ENCODE results near the gene RASSF7. TPM values are rescaled to one million over a fixed set of nuclear protein-coding genes. Genes with fewer than 3 reads are reported as not detected.

Gene RASSF7
- total RNA-seq, 1 experiment from 2014 or later: 24.9 TPM

DNA sequence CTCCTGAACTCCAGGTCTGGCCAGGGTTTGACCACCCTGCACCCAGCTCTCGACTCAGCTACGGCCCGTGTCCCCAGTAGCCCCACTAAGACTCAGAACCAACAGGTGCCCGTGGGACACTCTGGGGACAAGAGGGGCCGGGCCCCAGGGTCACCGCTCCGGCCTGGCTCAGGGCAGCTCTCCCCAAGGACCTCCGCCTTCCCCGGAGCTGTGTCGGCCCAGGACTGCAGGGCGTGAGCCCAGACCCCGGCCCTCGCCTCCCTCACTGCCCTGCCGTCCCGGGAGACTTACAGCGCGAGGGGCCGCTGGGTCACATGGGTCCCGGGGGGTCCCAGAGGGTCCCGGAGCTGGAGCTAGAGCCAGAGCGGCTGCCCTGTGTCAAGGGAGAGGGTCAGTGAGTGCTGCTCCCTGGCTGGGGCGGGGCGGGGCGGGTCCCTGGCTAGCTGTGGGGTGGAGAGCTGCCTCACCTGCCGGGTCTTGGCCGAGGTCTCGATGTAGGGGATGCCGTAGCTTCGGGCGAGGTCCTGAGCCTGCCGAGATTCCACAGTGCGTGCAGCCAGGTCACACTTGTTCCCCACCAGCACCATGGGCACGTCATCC is 27.7 kb upstream of the RASSF7 start:
- DNase-seq (ENCODE audit: low spot score): no peak

DNA sequence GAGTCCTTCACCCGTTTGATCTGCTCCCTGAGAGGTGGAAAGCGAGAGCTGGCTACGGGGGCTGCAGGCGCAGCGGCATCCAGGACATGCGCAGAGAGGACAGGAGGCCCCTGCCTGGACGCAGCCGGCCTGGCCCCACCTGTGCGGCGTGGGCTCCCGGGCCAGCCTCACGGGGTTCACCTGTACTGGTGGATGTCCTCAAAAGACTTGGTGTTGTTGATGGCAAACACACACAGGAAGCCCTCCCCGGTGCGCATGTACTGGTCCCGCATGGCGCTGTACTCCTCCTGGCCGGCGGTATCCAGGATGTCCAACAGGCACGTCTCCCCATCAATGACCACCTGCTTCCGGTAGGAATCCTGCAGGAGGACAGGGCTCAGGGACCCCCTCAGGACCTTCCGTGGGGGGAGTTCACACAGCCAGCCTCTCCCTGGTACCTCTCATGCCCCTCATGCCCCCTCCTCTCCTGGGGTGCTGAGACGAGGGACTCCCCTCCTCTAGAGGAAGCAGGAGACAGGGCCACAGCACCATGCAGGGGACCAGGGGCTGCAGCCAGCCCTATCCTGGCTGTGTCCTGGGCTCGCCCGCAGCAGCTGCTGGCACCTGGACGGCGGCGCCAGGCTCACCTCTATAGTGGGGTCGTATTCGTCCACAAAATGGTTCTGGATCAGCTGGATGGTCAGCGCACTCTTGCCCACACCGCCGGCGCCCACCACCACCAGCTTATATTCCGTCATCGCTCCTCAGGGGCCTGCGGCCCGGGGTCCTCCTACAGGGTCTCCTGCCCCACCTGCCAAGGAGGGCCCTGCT is 27.0 kb upstream of the RASSF7 start:
- no peak for DNase-seq (ENCODE audit: low spot score)

DNA sequence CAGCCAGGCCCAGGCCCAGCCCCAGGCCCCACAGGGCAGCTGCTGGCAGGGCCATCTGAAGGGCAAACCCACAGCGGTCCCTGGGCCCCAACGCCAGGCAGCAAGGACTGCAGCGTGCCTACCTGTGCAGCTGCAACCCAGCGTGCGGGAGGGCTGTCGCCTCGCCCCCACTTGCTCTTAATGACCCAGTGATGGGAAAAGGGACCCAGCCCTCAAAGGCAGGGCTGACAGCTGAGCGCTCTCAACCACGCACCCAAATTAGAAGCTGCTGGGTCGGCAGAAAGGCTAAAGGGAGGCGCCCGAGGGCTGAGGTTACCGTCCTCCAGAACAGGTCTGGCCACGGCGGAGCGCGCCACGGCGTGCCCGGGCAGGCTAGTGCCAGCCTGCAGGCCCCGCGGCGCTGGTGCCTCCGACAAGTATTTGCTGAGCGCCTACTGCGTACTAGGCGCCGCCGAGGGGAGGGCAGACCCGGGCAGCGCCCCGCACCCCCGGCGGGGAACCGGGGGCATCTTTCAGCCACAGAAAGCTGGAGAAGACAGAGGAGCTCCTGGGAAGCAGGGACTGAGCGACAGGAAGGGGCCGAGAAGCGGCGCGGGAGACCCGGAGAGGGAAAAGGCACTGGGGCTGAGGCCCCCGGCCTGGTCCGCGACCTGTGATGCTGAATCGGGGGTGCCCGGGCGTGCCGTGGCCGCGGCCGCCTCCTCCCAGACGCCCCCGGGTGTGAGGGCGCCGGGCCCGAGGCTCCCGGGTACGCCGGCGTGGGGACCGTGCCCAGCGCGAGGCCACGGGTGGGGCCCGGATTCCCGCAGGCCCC is 26.2 kb upstream of the RASSF7 start:
- DNase-seq (ENCODE audit: low spot score): no peak

DNA sequence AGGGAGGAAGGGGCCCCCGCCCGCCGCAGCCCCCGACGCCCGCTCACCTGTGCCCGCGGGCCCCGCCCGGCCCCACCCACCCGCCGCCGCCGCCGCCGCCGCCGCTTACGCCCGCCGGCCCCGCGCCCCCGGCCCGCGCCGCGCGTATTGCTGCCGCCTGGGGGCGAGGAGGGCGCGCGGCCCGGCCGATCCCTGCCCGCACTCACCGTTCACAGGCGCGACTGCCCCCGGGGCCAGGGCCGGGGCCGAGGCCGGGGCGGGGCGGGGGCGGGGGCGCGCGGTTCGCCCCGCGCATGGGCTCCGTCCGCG is 25.6 kb upstream of the RASSF7 start:
- no peak for DNase-seq (ENCODE audit: low spot score)

DNA sequence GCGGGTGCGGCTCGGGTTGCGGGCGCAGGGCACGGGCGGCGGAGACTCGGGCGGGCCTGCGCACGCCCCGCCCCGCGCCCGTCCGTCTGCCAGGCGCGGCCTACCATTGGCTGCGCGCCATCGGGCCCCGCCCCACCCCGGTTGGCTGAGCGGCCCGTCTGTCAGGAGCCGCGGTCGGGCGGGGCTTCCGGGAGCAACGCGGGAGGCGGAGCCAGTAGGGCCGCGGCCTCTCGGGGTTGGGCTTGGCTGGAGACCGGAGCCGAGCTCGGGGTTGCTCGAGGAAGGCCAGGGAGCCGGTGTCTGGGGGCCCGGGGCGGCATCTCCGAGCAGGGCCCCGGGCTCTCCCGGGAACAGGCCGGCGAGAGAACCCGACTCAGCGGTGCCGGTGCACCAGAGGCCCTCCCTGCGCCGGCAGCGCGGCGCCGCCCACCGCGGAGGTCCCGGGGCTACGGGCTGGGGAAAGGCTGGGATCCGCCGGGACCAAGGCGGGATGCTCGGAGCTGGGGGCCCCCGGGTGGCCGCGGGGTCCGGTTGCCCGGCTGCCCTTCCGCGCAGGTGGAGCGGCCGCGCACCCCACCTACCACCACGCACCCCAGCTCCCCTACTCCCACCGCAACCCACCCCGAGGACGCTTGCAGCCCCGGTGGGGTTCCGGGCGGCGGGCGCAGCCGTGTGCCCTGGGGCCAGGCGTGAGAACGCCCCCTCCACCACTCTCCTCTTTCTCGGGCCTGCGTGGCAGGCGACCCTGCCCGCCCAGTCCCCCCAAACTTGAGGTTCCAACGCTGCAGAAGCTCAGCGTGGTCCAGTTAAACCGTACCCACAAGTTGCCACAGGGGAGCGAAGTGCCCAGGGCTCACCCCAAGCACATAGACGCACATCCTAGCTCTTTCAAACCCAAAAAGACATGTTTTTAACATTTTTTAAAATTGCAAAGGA is 25.0 kb upstream of the RASSF7 start, which contains the start of gene HRAS:
Gene HRAS, minus strand, starts transcription at position 58 of the 936 bp plus-strand sequence.
- peak; percentile 73 for DNase-seq (ENCODE audit: low spot score)

DNA sequence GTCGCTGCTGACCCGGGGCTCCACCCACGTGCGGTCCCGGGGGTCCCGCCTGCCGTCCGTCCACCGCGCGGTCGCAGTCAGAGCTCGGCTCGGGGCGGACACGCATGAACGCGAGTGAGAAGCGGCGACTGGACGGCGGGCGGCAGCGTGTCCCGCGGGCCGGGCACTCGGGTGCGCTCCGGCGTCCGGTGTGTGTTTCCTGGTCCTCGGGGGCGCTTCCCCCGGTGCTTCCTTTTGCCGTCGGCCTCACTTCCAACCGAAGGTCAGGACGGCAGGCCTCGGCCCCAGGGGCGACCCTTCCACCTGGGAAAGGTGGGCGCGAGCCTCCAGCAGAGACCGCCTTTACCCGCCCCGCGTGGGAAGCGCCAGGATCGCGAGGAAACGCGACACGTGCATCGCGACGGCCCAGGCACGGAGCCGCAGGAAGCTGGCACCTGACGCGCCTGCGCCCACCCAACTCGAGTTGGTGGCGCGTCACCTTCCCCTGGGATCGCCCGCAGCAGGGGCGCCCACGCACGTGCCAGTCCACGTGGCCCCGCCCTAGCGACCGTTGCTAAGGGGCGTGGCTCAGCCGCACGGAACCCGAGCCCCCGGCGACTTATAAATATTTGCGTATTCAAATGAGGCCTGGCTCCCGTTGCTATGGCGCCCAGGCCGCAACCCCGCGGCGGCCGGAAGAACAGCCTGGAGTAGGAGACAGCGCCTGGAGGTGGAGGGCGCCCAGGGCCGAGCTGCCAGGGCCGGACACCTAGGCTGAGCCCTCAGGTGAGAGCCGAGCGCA is 23.7 kb upstream of the RASSF7 start, which contains the start of gene LRRC56:
Gene LRRC56, plus strand, starts transcription at position 687 of the 781 bp plus-strand sequence. CDS start 3,158 bp downstream, outside the sequence.
- DNase-seq (ENCODE audit: low spot score): no peak

DNA sequence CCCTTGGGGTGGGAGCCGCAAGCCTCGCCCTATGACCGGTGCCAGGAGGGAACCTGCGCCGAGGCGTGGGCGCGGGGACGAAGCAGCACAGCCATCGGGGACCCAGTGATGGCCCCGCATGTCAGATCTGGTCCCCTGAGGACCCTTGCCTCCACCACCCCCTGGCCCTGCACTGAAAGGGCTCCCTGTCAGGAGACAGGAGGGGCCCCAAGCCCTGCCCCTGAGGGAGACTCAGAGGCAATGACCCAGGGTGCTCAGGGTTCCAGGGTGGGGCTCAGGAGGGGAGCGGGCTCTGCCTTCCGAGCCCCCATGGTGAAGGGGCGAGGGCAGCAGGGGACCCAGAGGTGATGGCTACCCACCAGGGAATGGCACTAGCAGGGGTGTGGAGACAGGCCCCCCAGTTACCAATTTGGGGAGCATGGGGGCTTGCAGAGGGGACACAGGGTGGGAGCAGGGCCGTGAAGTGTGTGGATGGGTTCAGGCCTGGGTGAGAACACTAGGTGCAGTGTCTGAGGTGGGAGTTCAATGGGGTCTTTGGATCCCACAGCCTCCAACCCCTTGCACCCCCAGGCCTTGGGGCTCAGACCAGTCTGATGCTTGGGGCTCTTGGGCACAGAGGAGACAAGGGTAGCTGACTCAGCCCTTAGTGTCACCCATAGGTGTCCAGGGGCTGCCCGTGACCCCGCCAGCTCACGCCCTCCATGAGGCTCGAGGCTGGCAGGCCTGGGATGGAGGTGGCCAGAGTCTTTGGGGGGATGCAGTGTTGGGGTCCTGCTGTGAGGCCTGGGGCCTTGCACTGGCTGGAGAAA is 22.9 kb upstream of the RASSF7 start:
- DNase-seq (ENCODE audit: low spot score): no peak

DNA sequence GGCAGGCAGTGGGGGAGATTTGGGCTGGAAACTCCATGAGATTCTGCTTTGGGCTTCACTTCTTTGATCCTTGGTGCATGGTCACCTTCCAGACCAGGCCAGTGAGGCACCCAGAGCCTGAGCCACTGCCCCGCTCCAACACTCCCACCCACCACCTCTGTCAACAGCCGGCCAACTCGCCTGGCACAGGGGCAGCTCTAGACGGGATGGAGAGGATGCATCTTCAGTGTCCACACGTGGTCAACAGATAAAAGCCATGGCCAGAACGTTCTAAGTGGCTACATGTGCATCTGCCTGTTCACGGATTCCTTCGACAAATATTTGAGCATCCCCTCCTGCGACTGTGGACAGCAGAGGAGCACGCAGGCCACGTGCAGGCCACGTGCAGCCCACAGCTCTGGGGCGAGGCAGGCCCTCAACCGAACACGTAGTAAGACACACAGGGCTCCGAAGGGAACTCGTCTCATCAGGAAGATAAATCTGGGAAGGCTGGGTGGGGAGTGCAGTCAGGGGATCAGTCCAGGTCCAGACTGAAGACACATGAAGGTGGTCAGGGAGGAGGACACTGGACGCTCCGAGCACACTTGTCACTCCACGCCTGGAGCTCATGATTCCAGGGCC is 22.2 kb upstream of the RASSF7 start:
- DNase-seq (ENCODE audit: low spot score): no peak

DNA sequence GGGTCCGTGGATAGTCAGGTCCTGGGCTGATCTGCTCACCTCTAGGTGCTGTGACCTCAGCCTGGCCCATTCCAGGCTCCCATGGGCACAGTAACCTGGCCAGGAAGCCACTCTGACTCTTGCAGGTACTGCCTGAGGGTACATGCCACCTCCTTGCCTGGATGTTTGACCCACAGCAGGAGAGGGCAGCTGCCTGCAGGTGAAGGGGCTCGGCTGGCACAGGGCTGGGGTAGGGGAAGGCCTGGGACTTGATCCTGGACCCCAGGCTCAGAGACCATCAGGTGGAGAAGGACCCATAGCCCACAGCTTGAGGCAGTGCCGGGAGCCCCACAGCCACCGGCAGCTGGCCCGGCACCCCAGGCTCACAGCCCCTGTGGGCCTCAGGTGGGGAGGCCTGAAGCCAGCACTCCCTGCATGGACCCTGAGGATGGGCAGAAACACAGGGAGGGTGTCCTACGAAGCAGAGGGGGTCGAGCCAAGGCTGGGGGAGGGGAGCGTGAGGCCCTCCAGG is 20.7 kb upstream of the RASSF7 start:
- DNase-seq (ENCODE audit: low spot score): no peak

DNA sequence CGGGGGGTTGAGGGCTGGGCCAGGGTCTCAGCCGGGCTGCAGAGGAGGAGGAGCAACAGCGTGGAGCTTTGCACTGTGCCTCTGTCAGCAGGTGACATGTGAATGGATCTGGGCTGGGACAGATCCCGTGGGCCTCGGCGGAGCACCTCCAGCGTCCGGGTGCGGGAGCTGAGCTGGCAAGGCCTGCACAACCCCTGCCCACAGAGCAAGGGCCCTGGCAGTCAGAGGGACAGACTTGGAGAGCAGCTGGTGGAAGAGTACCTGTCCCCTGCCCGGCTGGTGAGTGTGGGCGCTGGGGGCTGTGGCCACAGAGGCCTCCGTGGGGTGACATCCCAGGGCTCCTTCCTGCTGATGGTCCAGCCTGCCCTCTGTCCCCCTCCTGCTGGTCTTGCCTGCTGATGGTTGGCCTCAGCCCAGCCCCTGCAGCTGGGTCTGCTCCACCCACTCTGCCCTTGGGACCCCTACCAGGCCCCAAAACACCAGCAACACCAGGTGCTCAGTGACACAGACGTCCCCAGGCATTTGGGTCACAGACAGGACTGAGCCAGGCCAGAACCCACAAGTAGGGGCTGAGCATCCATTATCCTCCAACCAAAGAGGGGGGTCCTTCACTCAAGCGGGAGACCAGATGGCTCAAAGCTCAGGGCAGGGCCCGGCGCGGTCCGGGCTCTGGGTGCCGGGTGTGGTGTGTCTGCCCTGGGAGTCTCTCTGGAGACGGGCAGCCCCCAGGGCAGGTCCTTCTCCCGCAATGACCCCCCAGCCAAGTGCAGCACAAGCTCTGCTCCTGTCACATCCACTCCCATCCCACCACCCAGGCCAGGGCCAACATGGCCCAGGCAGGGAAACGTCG is 20.0 kb upstream of the RASSF7 start:
- DNase-seq (ENCODE audit: low spot score): no peak

DNA sequence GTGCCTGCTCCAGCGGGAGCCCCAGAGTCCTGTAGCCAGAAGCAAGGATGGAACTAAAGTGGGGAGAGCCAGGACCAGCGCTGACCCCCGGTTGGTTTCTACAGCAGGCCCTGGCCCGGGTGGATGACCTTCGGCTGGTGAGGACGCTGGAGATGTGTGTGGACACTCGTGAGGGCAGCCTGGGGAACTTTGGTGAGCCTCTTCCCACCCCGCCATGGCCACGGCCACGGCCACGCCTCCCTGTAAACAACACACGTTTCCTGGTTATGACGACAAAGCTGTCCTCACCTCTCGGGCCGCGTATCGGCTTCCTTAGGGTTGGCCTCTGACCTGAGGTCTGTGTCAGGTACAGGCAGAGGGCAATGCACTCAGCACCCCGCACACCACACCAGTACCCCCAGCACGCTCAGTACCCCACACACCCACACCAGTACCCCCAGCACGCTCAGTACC is 19.3 kb upstream of the RASSF7 start:
- DNase-seq (ENCODE audit: low spot score): no peak

DNA sequence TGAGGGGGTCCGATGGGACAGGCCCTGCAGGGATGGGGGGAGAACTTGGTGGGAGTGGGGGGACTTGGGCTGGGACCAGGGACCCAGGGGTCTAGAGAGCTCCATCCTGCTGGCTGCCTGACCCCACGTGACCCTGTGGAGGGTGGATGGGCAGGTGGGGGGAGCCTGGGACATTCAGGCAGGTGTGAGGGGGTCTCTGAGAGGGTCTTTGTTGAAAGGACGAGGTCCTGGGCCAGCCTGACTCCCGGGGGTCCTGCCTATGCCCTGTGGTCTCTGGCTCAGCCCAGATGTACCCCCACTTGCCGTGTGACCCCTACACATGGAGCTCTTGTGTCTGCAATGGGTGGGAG is 16.0 kb upstream of the RASSF7 start:
- DNase-seq (ENCODE audit: low spot score): no peak

DNA sequence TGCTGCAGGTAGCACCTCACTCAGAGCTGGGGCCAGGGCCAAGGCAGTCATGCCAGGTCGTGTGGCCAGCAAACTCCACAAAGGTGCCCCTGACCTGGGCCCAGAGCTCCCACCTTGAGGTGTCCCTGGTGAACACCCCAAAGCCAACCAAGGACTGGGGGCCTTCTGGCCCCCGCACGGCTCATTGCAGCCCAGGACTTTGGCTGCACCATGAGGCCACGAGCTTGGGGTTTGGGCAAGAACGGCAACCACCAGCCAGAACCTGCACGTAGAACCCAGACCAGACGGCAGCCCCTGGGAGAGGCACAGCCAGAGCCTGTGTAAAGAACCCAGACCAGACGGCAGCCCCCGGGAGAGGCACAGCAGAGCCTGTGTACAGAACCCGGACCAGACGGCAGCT is 15.6 kb upstream of the RASSF7 start:
- DNase-seq (ENCODE audit: low spot score): no peak

DNA sequence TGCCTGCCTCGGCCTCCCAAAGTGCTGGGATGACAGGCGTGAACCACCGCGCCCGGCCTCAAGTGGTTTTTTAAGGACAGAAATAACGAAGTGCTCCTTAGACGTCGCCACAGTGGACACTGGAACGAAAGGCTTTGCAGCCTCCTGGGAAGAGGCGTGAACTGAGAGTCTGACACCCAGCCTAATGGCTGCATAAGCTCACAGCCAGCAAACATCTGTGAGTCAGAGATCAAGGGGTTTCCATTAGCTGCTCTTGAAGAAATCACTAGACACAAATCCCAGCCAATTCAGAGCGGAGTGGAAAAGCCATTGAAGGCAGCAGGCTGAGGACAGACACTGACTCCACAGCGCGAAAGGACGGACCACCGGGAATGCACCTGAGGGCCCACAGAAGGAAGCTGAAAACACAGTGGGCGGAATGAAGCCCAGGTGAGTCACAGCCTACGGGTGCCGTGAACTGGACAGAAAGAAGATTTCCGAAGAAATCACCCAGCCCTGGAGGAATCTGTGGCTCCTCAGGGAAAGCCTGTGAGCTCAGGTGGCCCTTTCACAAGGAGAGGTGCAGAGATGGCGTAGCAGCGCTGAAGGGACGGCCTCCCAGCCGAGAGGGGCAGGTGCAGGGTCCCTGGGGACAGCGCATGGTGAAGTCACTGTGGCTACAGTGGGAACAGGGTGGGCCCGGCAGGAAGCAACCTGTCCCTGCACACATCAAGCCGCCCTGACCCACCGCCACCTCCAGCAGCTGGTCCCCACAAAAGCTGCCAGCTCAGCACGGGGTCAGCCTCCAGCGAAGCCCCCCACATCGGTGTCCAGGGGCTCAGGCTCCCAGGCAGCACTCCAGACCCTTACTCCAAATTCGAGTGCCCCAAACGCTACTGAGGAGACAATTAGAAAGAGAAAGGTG is 11.8 kb upstream of the RASSF7 start:
- DNase-seq (ENCODE audit: low spot score): no peak

DNA sequence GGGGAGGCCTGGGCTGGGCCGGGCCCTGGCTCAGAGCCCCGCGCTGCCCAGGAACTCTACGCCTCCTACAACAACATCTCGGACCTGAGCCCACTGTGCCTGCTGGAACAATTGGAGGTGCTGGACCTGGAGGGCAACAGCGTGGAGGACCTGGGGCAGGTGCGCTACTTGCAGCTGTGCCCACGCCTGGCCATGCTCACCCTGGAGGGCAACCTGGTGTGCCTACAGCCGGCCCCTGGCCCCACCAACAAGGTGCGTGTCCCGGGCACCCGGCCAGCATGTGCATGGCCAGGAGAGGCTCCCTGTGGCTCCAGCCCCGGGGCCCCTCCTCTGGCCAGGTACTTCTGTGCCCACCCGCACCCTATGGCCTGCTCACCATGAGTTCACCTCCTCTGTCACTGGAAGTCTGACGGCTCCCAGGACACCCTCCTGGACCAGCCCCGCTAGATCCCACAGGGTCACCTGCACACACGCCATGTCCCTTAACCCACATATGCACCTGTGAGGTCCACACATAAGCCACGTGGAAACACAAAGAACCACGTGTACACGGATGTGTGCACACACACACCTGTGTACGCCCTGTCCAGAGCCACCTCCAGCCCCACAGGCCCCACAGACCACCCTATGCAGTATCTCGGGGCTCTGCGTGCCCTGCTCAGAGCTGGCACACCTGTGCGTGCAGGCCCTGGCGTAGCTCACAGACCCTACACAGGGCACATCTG is 10.6 kb upstream of the RASSF7 start:
- no peak for DNase-seq (ENCODE audit: low spot score)

DNA sequence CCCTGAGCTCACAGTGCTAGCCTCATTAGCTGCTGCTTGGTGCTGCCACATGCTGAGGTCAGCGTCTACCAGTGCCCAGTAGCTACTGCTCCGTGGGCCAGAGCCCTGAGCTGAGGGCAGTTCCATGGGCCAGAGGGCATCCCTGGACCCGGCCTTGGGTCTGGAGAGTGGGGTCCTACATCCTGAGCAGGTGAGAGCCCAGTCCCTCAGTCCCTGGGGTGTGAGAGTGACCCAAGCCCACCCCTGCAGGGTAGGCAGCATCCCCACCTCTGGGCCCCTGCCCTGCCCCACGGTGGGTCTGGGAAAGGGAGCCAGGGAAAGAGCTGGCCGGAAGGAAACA is 10.1 kb upstream of the RASSF7 start:
- no peak for DNase-seq (ENCODE audit: low spot score)

DNA sequence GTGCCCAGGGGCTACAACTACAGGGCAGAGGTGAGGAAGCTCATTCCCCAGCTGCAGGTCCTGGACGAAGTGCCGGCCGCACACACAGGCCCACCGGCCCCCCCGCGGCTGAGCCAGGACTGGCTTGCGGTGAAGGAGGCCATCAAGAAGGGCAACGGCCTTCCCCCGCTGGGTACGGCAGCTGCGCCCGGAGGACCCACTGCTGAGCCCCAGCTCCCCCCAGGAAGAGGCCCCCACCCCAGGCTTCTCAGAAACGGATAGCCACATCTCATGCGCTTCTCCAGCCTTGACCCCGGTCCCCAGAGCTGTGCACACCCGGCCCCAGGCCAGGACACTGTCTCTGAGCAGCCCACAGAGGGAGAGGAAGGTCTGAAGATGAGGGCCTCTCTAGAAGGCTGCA is 9.6 kb upstream of the RASSF7 start:
- no peak for DNase-seq (ENCODE audit: low spot score)

Data from A172 (cell line).